VCaP (cell line): ENCODE data around the gene HERC4.
A peak's percentile ranks its signal among the peaks of the same experiment; 100 is the strongest.
"Not testable (repeated sequence)": the region's sequence is repeated elsewhere in the genome, so short reads cannot be mapped to it uniquely, and the experiment has no call there.

Source experiments
- H3K27ac ChIP-seq: fragments of 450-650 bp; 2 replicates; pipeline ENCODE4 v1.5.1; 2017
- CTCF ChIP-seq: fragments of 450-650 bp; conservative IDR thresholded peaks from 2 replicates; pipeline ENCODE4 v1.5.1; 2017; ENCODE audit warnings: mild to moderate bottlenecking, moderate library complexity

The HERC4 gene

GRCh38 chr10:68081916-68082315 is 6.8 kb upstream of the HERC4 start:
- no peak for TF ChIP-seq CTCF
- H3K27ac ChIP-seq, result no peak overlapping the region

GRCh38 chr10:68080853-68081431 is 5.9 kb upstream of the HERC4 start:
- no peak overlapping the region for H3K27ac ChIP-seq
- TF ChIP-seq CTCF, result no peak

GRCh38 chr10:68079434-68079833 is 4.4 kb upstream of the HERC4 start:
- TF ChIP-seq CTCF, result no peak
- H3K27ac ChIP-seq, result no peak overlapping the region

GRCh38 chr10:68077026-68077425 is 1.9 kb upstream of the HERC4 start:
- TF ChIP-seq CTCF, result no peak
- H3K27ac ChIP-seq, result no peak overlapping the region

- not testable (repeated sequence) for H3K27ac ChIP-seq
Measured at GRCh38 chr10:68076081-68076480, 998 bp upstream of the HERC4 start.

- H3K27ac ChIP-seq, result peak overlapping the region; percentile 95
- TF ChIP-seq CTCF, result no peak
Measured at GRCh38 chr10:68075550-68076004, 494 bp upstream of the HERC4 start.

- H3K27ac ChIP-seq, result peak overlapping the region; percentile 95
- no peak for TF ChIP-seq CTCF
Measured at GRCh38 chr10:68074031-68074774, 880 bp downstream of the HERC4 start.

- peak overlapping the region; percentile 95 for H3K27ac ChIP-seq
Measured at GRCh38 chr10:68073631-68074030, 1.5 kb downstream of the HERC4 start.

More at GRCh38 chr10:68073631-68074030, 1.5 kb downstream of the HERC4 start:
- TF ChIP-seq CTCF, result no peak
